NCI-H128 (cell line): Measurements from ENCODE around the gene ANO4.
"Not testable (repeated sequence)": the region's sequence is repeated elsewhere in the genome, so short reads cannot be mapped to it uniquely, and the experiment has no call there.

Experiments used
- DNase-seq: peaks from one replicate; lab custom pipeline; 2025; ENCODE audit not compliant: unreplicated experiment; lab: John Stamatoyannopoulos, UW

The ANO4 gene

DNA sequence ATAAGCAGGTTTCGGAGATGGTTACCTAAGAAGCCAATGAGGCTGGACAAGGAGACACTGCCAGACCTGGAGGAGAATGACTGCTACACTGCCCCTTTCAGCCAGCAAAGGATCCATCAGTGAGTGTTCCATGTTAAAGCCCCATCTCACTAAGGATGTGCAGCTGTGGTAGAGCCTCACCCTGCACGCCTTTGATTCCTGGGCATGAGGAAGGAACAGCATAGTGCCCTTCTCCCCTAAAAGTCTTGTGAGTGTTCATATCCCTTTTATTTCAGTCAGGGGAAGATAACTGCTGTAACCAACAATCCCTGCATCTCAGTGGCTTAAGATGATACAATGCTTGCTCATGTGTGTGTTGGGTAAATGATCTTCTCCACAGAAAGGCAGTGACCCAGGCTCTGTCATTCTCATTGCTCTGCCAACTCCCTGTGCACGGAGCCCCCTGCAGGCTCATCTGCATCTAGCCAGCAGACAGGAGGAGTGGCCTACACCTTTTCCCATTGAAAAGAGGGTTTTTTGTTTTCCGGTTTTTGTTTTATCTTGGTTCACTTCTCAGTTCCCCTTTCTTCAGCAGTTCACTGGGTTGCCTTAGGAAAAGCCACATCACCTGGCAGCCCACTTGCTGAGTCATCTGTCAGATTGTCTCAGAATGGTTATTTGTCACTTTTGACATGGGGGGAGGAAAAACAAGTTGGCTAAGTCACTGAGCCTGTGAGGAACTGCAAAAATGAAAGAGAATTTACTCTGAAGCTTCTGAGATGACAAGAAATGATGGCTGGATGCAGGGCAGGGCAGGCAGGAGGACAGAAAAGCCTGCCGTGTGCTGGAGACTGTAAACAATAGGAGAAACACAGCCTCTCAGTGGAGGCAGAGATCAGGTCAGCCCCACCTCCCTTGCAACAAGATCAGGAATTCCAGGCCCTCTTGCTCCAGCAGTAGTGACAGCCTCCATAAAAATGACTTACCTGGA is 193.3 kb downstream of the ANO4 start:
- no peak for DNase-seq

DNA sequence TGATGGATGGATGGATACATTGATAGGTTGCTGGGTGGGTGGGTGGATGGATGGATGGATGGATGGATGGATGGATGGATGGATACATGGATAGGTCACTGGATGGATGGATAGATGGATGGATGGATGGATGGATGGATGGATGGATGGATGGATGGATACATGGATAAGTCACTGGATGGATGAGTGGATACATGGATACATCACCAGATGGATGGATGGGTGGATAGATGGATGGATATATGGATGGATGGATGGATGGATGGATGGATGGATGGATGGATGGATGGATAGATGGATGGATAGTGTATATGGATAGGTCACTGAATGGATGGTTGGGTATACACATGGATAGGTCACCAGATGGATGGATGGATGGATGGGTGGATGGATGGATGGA is 194.9 kb downstream of the ANO4 start:
- not testable (repeated sequence) for DNase-seq

DNA sequence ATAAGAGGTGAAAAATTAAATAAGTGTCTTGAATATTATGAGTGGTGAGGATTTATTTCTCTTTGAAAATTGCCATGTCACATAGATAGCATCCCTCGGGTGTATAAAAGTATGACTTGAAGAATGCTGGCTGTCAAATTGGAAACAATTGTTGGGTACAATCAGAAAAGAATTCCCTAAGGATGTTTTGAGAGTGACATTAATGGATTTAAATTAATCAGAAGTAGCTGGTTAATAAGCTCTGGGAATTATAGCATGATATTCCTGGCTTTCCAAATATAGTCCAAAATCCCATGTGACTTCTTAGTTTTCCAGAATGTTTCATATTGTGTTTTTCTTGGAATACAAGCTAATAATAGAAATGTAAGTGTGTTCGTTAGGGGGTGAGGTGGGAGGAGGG is 196.5 kb downstream of the ANO4 start:
- DNase-seq, result no peak

DNA sequence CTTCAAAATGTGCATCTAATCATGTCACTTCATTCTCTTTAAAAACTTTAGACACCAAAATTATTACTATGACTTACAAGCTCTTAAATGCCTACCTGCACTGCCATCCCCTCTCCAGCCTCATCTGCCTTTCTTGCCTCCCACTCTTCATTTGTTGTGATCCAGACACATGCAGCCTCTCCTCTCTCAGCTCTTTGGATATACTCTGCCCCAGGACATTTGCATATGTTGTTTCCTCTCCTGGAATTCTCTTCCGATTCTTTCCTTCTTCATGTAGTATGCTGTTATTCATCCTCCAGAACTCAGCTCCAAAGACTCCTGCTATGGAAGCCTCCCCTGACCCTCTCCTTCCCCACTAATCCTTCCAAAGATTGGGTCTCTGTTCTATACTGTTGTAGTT is 197.6 kb downstream of the ANO4 start:
- no peak for DNase-seq

DNA sequence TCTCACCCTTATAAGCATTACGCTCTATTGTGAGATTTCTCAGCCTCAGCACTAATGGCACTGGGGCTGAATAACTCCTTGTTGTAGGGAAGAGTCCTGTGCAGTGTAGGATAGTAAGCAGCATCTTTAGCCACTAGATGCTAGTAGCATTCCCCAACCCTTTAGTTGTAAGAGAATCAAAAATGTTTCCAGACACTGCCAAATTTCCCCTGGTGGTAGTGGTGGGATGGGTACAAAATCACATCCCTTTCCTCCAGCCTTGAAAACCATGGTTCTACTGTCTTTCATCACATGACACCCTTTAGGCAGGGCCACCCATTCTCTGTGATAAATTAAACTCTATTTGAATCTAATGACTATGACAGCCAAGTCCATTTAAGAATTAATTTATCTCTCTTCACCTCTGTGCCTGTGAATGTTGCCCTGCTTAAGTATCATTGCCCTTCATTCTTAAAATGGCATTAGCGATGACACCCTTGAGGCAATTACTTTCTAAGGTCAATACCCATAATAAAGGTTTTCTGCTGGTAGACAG is 199.4 kb downstream of the ANO4 start:
- DNase-seq, result no peak

DNA sequence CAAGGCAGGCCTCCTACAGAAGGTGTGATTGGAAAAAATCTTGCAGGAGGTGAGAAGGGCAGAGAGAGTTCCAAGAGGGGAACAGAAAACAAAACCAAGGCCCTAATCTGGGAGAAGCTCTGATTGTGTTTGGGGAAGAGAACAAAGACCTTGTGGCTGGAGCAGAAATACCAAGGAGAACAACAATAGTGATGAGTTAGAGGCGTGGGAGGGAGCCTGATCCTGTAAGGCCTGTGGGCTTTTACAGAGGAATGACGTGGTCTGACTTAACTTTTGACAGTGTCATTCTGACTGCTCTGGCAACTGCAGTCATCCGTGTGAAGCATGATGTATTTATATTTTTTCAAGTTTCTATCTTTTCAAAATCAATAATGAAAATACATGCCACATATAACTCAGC is 200.6 kb downstream of the ANO4 start:
- DNase-seq, result no peak

DNA sequence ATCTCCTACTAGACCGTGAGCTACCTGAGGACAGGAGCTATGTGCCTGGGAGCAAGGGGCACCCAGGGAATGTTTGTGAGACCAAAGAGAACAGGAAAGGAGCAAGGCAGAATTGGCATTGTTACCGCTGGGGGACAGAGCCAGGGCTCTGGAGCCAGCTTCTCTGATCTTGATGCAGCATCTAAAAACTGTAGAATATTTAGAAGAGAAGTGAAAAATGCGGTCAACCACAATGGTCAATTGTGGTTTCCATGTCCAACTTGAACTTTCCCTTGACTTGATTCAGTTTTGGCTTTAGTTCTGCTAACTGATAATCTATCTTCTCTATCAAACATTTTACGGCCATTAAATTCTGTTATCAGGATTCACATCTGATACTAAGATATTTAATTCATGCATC is 201.2 kb downstream of the ANO4 start:
- DNase-seq, result no peak

DNA sequence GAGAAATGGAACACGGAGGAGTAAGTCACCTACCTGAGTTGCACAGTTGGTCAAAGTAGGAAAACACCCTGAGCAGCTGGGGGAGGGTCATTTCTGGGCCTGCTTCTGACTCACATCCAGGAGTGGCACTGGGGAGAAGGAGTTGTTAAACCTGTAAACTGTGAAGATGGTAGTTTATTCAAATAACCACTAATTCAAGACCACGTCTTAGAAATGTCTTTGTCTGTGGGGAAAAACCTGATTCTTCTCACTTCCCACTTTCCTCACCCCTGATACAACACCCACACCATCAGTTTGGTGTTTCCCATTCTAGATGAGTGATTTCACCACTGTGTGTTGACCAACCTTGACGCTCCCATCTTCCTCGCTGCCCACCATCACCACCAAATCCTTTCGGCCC is 207.1 kb downstream of the ANO4 start:
- DNase-seq, result no peak

DNA sequence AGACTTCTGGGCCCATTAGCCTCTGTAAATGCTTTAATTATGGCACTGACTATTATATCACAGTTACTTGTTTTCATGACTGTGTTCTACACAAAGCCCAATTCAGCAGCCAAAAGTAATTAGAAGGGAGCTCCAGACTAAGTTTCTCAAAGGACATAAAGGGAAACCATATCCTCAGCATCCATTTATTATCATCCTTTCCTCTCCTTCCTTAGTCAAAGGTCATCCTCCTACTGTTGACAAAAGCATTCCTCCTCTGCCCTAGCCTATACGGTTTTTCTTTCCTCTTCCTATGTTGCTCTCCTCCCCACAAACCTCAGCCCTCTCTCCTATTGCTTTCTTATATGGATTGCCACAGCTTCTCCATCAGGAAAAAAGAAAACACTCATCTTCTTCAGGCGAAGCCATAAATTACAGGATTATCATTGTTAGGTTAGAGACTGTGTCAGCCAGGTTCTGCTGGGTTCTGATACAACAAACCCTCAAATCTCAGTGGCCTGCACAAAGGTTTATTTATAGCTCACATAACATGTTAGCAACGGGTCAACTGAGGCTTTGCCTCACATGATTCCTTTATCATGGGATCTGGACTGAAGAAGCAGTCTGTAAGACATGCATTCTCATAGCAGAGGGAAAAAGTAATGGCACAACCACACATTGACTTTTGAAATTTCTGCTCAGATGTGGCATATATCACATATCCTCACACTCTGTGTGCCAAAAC is 208.3 kb downstream of the ANO4 start:
- no peak for DNase-seq

DNA sequence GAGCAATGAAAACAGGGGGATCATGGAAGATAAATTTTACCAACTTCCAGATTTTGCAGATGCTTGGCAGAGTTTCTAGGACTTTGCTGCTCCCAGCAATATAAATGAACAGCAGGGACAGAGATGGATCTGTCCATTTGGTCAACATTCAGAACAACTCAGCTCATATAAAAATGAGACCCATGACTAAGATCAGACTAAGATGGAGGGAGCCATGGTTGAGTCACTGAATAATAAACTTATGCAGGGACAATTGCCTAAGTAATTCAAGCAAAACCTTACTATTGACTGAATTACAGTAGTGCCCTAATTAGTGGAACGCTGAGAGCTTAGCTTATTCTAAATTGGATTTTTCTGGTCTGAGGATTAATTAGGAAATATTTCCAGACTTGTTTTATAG is 210.3 kb downstream of the ANO4 start:
- DNase-seq, result no peak

DNA sequence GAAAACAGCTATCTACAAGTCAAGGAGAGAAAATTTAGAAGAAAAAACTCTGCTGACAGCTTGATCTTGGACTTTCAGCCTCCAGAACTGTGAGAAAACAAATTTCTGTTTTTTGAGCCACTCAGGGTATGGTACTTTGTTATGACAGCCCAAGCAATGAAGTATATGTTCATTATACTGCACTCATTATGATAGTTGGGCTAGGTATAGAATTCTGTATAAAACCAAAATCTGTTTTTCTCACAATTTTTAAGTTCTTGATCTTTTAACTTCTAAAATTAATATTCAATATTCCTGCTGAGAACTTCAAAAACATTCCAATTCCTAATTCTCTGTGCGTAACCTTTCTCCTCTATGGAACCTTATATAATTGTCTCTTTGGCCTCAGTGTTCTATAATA is 214.7 kb downstream of the ANO4 start:
- DNase-seq, result no peak

DNA sequence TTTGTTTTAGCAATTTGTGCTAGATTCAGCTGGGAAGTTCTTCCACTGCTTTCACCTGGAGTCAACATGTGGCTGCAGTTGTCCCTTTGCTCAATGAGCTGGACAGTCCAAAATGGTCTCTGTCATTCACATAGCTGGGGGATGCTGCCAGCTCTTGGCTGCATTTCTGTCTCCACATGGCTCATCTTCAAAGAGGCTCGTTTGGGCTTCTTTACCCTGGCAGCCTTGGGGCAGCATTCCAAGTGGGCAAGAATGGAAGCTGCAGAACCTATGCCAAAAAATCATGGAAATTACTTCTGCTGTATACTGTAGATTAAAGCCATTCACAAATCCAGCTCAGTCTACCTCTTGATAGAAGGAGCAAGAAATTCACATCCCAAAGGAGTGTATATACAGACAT is 216.3 kb downstream of the ANO4 start:
- DNase-seq, result no peak

DNA sequence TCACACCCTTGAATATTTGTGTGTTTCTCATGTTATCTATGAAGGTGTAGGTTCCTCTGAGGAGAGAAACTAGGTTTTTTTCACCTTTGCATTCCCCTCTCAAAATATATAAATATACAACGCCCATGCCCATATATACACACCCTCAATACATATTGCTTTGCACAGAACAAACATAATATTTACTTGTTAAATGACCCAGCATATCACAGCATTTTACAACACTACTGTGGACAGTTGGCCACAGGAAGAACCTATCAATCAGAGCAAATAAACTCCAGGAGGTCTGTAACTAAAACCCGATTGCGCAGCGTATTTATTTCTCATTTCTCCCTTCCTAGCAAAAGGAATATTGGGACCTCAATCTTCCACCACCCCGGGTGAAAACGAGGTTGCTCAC is 219.4 kb downstream of the ANO4 start:
- no peak for DNase-seq

DNA sequence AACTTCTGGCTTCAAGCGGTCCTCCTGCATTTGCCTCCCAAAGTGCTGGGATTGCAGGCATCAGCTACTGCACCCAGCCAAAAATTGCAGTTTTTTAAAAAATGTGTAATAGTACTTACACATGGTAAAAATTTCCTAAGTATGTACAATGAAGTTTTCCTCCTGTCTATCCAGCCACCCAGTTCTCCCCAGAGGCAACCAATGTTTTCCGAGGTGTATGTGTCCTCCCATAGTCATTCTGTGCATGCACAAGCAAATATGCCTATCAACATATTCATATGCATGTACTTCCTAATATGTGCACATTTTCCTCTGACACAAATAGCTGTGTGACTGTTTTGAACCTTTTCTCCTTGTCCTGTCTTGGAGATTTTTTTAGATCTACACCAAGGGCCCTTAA is 220.5 kb downstream of the ANO4 start:
- no peak for DNase-seq

DNA sequence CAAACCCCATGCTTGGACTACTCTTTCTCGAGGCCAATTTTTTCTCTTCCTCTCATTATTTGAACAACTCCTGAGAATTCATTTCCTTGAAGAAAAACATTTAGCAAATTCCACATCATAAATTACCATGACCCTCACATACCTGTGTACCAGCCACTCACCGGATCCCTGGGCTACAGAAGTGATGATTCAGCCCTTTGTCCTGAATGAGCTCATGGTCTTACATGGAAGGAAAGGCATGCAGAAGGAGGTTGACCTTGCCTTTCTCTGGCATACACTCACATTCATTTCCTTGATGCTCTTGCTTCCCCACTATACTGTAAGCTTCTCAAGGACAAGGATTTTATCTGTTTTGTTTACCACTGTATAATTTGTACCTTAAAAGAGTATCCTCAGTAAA is 224.0 kb downstream of the ANO4 start:
- DNase-seq, result no peak

DNA sequence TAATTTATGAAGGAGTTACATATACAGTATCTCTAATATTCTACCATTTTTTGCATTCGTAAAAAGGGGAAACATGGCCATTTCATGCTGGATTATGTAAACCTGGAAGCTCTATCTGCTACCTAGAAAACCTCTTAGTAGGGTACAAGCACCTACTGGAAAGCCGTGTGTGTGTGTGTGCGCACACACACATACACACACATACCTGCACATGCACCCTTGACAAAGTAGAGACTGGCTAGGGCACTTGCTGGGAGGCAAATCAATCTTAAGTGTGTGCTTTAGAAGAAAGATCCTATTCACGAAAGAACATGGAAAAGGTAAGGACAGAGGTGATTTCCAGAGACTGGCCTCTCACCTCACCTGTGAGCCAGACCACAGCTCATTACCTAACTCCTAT is 224.6 kb downstream of the ANO4 start:
- DNase-seq, result no peak

DNA sequence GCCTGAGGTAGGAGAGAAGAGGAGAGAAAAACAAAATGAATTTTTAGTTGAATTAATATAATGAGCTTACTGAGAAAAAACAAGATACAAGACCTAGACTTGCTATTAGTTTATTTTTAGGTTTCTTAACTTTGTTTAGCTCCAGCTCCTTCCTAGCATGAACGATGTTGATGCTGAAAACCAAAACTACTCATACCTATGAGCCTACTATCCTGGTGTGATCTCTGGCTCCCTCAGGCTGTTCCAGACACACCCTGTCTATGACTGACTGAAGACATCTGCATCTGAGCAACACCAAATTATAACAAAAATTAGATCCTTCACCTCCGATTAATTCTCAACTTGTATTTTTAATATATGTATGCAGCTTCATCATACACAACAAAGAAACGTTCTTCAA is 225.1 kb downstream of the ANO4 start:
- DNase-seq, result no peak

DNA sequence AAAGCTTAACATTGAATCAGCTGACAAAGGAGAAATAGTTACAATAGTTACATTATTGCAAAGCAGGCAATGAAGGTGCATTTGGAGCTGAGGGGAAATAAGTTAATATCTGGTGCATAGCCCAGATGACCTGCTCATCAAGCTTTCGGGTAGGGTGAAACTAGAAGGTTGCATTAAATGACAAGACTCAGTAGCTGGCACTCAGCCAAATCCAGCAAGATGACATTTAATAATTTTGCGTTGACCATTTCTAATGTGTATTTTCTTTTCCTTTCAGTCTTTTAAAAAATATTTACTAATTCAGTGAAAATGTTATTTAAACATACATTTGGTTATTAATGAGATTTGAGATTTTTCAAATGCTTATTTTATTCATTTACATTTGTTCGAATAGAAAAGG is 226.9 kb downstream of the ANO4 start:
- DNase-seq, result no peak

DNA sequence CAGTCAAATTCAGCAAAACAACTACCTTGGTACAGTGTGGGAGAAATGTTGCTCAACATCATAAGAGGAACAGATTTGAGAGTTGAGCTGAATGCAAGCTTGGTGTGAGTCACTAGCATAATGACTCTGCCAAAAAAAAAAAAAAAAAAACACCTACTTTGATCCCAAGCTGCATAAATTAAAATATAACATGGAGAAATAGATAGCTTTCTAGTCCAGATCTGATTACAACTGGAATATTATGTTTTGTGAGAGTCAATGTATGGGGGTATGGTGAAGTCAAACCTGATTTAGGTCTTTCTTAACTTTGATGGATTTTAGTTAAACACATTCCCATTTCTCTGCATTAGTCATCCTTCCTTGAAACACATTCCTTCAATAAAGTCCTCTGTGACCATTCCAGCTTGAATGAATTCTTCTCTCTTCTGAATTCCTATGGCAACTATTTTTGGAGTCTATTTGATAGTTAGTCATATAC is 227.4 kb downstream of the ANO4 start:
- no peak for DNase-seq

DNA sequence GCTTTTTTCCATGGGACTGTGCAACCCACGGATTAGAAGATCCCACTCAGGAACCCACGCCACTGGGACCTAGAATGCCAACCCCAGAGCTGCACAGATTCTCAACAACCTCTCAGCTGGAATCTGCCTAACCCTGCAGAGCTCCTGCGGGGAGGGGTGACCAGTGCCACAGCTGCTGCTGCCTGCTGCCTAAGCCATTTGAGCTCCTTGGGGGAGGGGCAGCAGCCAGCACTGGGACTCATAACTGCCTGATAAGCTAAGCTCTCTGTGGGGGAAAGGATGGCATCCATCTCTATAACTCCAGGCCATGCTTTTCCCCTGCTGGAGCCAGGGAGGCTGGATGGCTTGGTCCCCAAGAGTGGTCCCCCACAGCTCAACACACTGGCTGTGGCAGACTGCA is 232.6 kb downstream of the ANO4 start:
- DNase-seq, result no peak

DNA sequence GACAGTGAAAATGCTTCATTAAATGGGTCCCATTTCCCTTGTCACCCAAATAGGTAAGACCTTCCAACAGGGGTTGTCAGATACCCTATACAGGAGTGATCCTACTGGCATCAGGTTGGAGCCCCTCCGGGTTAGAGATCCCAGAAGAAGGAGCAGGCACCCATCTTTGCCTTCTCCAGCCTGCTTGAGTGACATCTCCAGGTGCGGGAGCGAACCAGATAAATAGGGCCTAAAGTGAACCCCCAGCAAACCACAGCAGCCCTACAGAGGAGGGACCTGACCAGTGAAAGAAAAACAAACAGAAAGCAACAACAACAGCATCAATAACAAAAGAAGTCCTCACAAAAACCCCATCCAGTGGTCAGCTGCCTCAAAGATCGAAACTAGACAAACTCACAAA is 233.2 kb downstream of the ANO4 start:
- DNase-seq, result no peak

DNA sequence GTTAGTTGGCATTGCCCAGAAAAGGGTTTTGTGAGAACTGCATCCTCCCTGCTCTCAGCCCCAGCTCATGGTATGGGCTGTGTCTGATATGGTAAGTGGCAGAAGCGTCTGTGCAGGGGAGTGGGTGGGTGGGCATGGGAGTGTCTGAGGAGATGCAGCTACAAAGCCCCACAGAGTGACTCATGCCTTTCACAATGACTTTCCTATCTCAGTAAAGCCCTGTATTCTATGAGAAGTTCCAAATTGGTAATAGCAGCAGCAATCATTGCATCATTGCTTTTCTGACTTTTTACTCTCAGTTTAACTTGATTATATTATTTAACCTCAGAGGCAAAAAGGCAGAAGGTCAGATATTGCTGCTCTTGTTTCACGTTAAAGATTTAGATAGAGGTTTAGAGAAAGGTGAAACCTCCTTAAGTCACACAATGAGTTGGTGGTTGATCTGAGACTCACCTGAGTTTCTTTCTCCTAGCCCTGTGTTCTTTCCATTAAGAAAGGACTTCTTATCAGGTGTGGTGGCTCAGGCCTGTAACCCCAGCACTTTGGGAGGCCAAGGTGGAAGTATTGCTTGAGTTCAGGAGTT is 243.8 kb downstream of the ANO4 start:
- no peak for DNase-seq
